Ovary (tissue), 9 donors: ENCODE measurements around the gene CTPS1. TPM values are rescaled to one million over a fixed set of nuclear protein-coding genes. Genes with fewer than 3 reads are reported as not detected.

Experiments used
- DNase-seq, 5 donors: peaks; one replicate each; pipeline ENCODE4 v3.0.0-alpha.2; 2019 to 2020
- H3K27ac ChIP-seq, 2 donors: fragments of 200-600 bp; one replicate each; pipeline versions ENCODE4 v1.5.1 to v1.8.0; 2019 to 2022
- H3K27me3 ChIP-seq: fragments of 200-600 bp; one replicate; pipeline ENCODE4 v1.8.0; 2022
- H3K36me3 ChIP-seq: fragments of 200-600 bp; sonication (generic); one replicate; pipeline ENCODE4 v1.5.1; 2019
- H3K4me1 ChIP-seq: one replicate; pipeline ENCODE4 v1.8.1; 2013; ENCODE audit warnings: mild to moderate bottlenecking, moderate library complexity; ENCODE audit not compliant: insufficient read depth
- H3K4me3 ChIP-seq: fragments of 200-600 bp; sonication (generic); one replicate; pipeline ENCODE4 v1.5.1; 2017
- H3K9me3 ChIP-seq, 2 donors: fragments of 200-600 bp in 1 of 2; sonication (generic) in 1 of 2; one replicate each; pipeline versions ENCODE4 v1.5.1 to v1.8.1; 2013 to 2019; ENCODE audit warnings: mild to moderate bottlenecking in 1 of 2, moderate library complexity in 1 of 2
- EP300 ChIP-seq: sonication (generic); formaldehyde crosslinking; IDR thresholded peaks from one replicate; pipeline ENCODE4 v1.6.1; 2017; ENCODE audit warnings: antibody characterized with exemption
- POLR2A ChIP-seq: fragments of 450-650 bp; IDR thresholded peaks from one replicate; pipeline ENCODE4 v1.6.1; 2017; ENCODE audit warnings: antibody characterized with exemption, mild to moderate bottlenecking, moderate library complexity
- WGBS, 3 donors: extraction: QIAGEN DNeasy Blood & Tissue Kit in 1 of 3; methylation state at CpG; one replicate each; pipeline versions ENCODE4 v1.1.5 to v1.1.7; 2013 to 2017; 5-methylcytosine and 5-hydroxymethylcytosine counted together
- intact Hi-C, 4 donors: fragments of 100-400 bp; cut with DNase I; formaldehyde crosslinking; loops; one replicate each; pipeline versions ENCODE4 v1.11.0 to v1.15.1; 2022 to 2023
- polyA plus RNA-seq, 2 donors: library from polyadenylated mRNA; stranded (reverse); fragments of 200-250 nt in 1 of 2; fragments of 350-450 nt in 1 of 2; fragmentation: Illumina TruSeq in 1 of 2; extraction: RNeasy Lipid Tissue Mini Kit (QIAGEN cat#74804) in 1 of 2; gene quantifications; one replicate each; pipeline ENCODE4 v1.2.3, GENCODE V29; 2013 to 2014
- total RNA-seq, 7 donors: library from RNA; depleted of rRNA in 2 of 7; stranded (reverse); fragments of >200 nt in 2 of 7; fragmentation: NEBNext Ultra II Directional in 3 of 7; extraction: Animal tissue kit (Norgen Biotek cat#: 25700) in 3 of 7; gene quantifications; one replicate each; pipeline versions ENCODE4 v1.1.0 to v1.2.4, GENCODE V29; 2016 to 2023
- TF ChIP-seq, protein P1 (sequence below), 3 donors: fragments of 450-650 bp in 2 of 3; fragments of 200-600 bp in 1 of 3; IDR thresholded peaks; one replicate each; pipeline versions ENCODE4 v1.5.1 to v1.8.0; 2016 to 2022; ENCODE audit warnings: antibody characterized with exemption in 3 of 3, mild to moderate bottlenecking in 1 of 3
- donor health status: DM: no; HTN: no; CAD: no; lungs with moderate emphysema.
- donor health status: DM: no; HTN: no; CAD: no.
- donor health status: Bipolar disorder and iron deficiency.
- donor health status: DM: yes; HTN: yes; CAD: no.
- donor health status: DM: no; HTN: no; CAD: no.
- donor health status: DM: yes; HTN: yes; CAD: no.

CTPS1 gene
- total and polyA plus RNA-seq, 9 donors, result 5.9 to 34.3 (median 22.6) TPM

DNA sequence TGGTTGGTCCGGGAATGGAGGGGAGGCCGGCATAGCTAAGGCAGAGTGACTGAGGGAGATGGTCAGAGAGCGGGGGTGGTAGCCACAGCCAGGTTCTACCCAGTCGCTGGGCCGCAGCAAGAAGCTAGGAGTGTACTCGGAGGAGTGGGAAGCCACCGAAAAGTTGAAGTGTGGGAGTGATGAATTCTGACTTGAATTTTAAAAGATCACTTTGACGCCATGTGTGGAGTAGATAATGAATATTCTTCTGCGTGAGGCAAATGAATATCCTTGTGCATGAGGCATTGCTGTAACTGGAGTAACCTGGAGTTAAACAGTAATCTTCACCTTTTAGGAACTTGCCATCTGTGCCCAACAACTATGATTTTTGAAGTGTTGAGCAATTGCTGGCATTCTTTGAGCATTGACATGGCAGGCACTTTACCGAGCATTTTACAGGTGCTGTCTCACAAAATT, 6.9 kb downstream of the CTPS1 start:
- 84 to 93% (median 88%) methylated on average over 10 of the region's 10 CpGs for WGBS, 3 donors
- H3K27ac ChIP-seq, result no peak overlapping the region
- no peak for DNase-seq
- no peaks in the 10 kb centered on the region for H3K36me3 ChIP-seq
- H3K4me1 ChIP-seq, result peaks cover 14% of the 10 kb centered on the region
- no peak overlapping the region for H3K4me3 ChIP-seq
- TF ChIP-seq POLR2A (no peak), EP300 (no peak)
- TF ChIP-seq, protein P1, sequence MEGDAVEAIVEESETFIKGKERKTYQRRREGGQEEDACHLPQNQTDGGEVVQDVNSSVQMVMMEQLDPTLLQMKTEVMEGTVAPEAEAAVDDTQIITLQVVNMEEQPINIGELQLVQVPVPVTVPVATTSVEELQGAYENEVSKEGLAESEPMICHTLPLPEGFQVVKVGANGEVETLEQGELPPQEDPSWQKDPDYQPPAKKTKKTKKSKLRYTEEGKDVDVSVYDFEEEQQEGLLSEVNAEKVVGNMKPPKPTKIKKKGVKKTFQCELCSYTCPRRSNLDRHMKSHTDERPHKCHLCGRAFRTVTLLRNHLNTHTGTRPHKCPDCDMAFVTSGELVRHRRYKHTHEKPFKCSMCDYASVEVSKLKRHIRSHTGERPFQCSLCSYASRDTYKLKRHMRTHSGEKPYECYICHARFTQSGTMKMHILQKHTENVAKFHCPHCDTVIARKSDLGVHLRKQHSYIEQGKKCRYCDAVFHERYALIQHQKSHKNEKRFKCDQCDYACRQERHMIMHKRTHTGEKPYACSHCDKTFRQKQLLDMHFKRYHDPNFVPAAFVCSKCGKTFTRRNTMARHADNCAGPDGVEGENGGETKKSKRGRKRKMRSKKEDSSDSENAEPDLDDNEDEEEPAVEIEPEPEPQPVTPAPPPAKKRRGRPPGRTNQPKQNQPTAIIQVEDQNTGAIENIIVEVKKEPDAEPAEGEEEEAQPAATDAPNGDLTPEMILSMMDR (IDR thresholded peaks at IDR 0.05), result no peak
- intact Hi-C loops, result no loop called here
- H3K9me3 ChIP-seq, result no peaks in the 10 kb centered on the region
- H3K27me3 ChIP-seq, result no peaks in the 10 kb centered on the region

DNA sequence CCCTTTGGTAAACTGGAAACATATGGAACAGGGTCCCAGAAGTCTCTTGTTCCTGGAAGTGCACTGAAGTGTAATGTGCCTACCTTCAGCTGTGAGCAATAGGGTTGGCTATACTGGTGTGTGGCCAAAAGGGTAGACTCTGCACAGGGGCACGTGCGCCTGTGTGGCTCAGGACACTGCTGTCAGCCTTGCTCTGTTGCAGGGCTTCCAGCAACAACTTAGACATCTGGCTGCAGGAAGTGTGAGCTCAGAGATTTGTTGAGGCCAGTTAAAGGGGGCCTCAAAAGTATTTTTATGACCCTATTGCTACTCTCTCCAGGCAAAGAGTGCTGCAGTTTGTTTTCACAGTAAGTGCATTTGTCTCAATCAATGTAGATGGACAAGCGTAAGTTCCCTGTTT, 7.5 kb downstream of the CTPS1 start:
- TF ChIP-seq, protein P1 (IDR thresholded peaks at IDR 0.05), result no peak
- no peak for DNase-seq
- Histone ChIP-seq H3K4me1 (peaks cover 12% of the 10 kb centered on the region), H3K27ac (no peak overlapping the region), H3K27me3 (no peaks in the 10 kb centered on the region), H3K9me3 (no peaks in the 10 kb centered on the region), H3K4me3 (no peak overlapping the region), H3K36me3 (no peaks in the 10 kb centered on the region)
- intact Hi-C loops, result no loop called here
- WGBS, 3 donors, result 82 to 85% (median 83%) methylated on average over 3 of the region's 3 CpGs

DNA sequence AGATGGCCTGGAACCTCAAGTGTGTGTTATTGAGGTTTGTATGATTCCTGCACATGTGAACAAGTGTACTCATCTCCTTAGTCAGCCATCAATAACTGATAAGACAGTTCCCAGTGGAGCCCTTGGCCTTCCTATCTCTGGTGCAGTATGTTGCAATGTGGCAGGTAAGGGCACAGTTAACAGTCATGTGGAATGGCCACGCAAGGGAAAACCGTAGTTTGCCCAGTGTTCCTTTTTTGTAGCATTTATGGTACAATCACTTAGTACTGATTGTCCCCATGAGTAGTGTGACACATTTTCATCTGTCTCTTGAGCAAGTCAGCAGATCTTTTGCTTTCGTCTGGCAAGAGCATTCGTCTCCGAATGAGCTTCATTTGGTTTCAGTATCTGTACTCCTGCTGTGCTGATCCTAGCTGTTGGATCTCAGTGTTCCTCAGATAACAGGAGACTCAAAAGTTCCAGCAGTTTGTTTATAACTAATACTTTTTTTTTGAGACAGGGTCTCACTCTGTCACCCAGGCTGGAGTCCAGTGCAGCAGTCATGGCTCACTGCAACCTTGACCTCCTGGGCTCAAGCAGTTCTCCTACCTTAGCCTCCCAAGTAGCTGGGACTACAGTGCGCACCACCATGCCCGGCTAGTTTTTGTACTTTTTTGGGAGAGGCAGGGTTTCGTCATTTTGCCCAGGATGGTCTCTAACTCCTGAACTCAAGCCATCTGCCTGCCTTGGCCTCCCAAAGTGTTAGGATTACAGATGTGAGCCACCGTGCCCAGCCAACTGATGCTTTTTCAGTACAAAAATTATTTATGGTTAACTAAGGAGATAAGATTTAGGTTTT, 8.2 kb downstream of the CTPS1 start:
- TF ChIP-seq EP300, result no peak
- TF ChIP-seq POLR2A, result no peak
- TF ChIP-seq, protein P1 (IDR thresholded peaks at IDR 0.05), result no peak
- Histone ChIP-seq H3K27me3 (no peaks in the 10 kb centered on the region), H3K4me3 (no peak overlapping the region), H3K36me3 (no peaks in the 10 kb centered on the region), H3K9me3 (no peaks in the 10 kb centered on the region), H3K4me1 (peaks cover 7% of the 10 kb centered on the region), H3K27ac (peak overlapping the region in 1 of 2 donors; percentile 47)
- 38 to 49% (median 47%) methylated on average over 9 of the region's 9 CpGs for WGBS, 3 donors
- peak in 3 of 5 donors; percentile 36 to 76 (median 71) for DNase-seq
- intact Hi-C loops, result no loop called here

DNA sequence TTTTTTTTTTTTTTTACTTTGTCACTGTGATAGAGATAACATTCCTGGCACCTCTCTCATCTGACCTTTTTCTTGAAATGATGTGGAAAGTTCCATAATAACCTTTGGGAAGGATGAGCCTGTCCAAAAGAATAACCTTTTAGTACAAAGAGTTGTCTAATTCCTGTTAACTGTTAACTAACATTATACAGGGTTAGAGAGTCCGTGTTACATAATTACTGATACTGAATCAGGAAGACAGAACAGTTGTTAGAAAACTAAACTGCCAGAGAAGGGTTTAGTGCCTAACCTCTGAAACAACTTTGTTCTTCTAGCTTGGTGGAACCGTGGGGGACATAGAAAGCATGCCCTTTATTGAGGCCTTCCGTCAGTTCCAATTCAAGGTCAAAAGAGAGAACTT, 8.8 kb downstream of the CTPS1 start:
- intact Hi-C loops, result no loop called here
- Histone ChIP-seq H3K4me1 (peaks cover 7% of the 10 kb centered on the region), H3K27ac (no peak overlapping the region), H3K27me3 (no peaks in the 10 kb centered on the region), H3K9me3 (no peaks in the 10 kb centered on the region), H3K4me3 (no peak overlapping the region), H3K36me3 (no peaks in the 10 kb centered on the region)
- no peak for TF ChIP-seq POLR2A
- TF ChIP-seq, protein P1 (IDR thresholded peaks at IDR 0.05), result no peak
- no peak for TF ChIP-seq EP300
- WGBS, 3 donors, result 43 to 55% (median 53%) methylated on average over 3 of the region's 3 CpGs
- no peak for DNase-seq
